Esophagus muscularis mucosa (tissue), 4 donors: ENCODE data around the gene DCDC2C. TPM values are rescaled to one million over a fixed set of nuclear protein-coding genes. Genes with fewer than 3 reads are reported as not detected.

Source experiments
- DNase-seq: peaks from one replicate; pipeline ENCODE4 v3.0.0-alpha.2; 2017; ENCODE audit errors: extremely low spot score
- H3K27ac ChIP-seq, 4 donors: fragments of 200-600 bp; sonication (generic); replicated peaks in 1 of 4; 1 replicate in 3 of 4; 2 replicates in 1 of 4; pipeline ENCODE4 v1.5.1; 2016 to 2019; ENCODE audit warnings: mild to moderate bottlenecking in 1 of 4
- H3K27me3 ChIP-seq, 4 donors: fragments of 200-600 bp; sonication (generic); one replicate each; pipeline versions ENCODE4 v1.5.1 to v1.6.0; 2016 to 2019
- H3K36me3 ChIP-seq, 4 donors: fragments of 200-600 bp; sonication (generic); one replicate each; pipeline ENCODE4 v1.5.1; 2016 to 2019
- H3K4me1 ChIP-seq, 4 donors: fragments of 200-600 bp; sonication (generic); one replicate each; pipeline ENCODE4 v1.5.1; 2016 to 2019
- H3K4me3 ChIP-seq, 4 donors: fragments of 200-600 bp; sonication (generic); 1 replicate in 2 of 4; 2 replicates in 2 of 4; pipeline ENCODE4 v1.5.1; 2016 to 2019; ENCODE audit warnings: mild to moderate bottlenecking in 4 of 4, moderate library complexity in 1 of 4
- H3K9me3 ChIP-seq, 4 donors: fragments of 200-600 bp; sonication (generic); 1 replicate in 3 of 4; 2 replicates in 1 of 4; pipeline ENCODE4 v1.5.1; 2016 to 2019
- EP300 ChIP-seq: sonication (generic); formaldehyde crosslinking; IDR thresholded peaks from one replicate; pipeline ENCODE4 v1.6.1; 2017; ENCODE audit warnings: antibody characterized with exemption
- POLR2A ChIP-seq: fragments of 450-650 bp; IDR thresholded peaks from one replicate; pipeline ENCODE4 v1.6.1; 2017; ENCODE audit warnings: antibody characterized with exemption, moderate library complexity, mild to moderate bottlenecking, low read depth
- POLR2AphosphoS5 ChIP-seq, 2 donors: sonication (generic); formaldehyde crosslinking; IDR thresholded peaks; one replicate each; pipeline ENCODE4 v1.6.1; 2017; ENCODE audit warnings: antibody characterized with exemption in 2 of 2
- whole genome bisulfite sequencing: methylation state at CpG from one replicate; pipeline ENCODE4 v1.1.5; 2018; 5-methylcytosine and 5-hydroxymethylcytosine counted together
- intact Hi-C: fragments of 100-400 bp; cut with DNase I; formaldehyde crosslinking; loops from one replicate; pipeline ENCODE4 v1.15.1; 2023
- total RNA-seq, 4 donors: library from RNA; depleted of rRNA; stranded (reverse); fragments of >200 nt; gene quantifications; one replicate each; pipeline versions ENCODE4 v1.1.0 to v1.2.1, GENCODE V29; 2016
- TF ChIP-seq, protein P1 (sequence below), 3 experiments: fragments of 200-600 bp in 2 of 3; fragments of 450-650 bp in 1 of 3; sonication (generic) in 2 of 3; IDR thresholded peaks; one replicate each; pipeline ENCODE4 v1.5.1; 2017 to 2019; ENCODE audit warnings: antibody characterized with exemption in 3 of 3, mild to moderate bottlenecking in 2 of 3, moderate library complexity in 1 of 3

Gene DCDC2C
- total RNA-seq, 4 donors from 2014 or later: 0.83 TPM; not detected in 3

DNA sequence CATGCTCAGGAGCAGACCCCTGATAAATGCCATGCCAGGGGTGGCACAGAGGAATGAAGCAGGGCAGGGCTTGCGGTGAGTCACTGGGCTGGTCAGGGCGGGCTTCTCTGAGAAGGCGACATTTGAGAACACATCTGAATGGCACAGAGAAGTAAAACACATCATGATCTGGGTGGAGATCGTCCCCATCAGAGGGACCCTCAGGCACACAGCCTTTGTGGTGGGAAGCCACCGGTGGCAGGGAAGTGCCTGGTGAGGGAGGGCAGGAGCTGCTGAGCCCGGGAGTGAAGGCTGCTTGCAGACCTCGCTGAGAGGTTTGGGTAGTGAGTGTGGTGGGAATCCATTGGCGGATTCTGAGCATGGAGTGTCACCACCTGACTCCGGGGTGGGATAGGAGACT, 44.5 kb downstream of the DCDC2C start:
- no peak overlapping the region for H3K27ac ChIP-seq
- H3K4me1 ChIP-seq: no peaks in the 10 kb centered on the region
- peaks cover 0 to 14% (median 0%) of the 10 kb centered on the region in 4 donors for H3K27me3 ChIP-seq
- no peak for DNase-seq
- 93% methylated on average over 9 of the region's 9 CpGs for WGBS
- no peak overlapping the region for H3K4me3 ChIP-seq
- H3K36me3 ChIP-seq: no peaks in the 10 kb centered on the region
- H3K9me3 ChIP-seq: no peaks in the 10 kb centered on the region
- intact Hi-C loops: no loop called here
- TF ChIP-seq POLR2A: no peak
- TF ChIP-seq, protein P1, sequence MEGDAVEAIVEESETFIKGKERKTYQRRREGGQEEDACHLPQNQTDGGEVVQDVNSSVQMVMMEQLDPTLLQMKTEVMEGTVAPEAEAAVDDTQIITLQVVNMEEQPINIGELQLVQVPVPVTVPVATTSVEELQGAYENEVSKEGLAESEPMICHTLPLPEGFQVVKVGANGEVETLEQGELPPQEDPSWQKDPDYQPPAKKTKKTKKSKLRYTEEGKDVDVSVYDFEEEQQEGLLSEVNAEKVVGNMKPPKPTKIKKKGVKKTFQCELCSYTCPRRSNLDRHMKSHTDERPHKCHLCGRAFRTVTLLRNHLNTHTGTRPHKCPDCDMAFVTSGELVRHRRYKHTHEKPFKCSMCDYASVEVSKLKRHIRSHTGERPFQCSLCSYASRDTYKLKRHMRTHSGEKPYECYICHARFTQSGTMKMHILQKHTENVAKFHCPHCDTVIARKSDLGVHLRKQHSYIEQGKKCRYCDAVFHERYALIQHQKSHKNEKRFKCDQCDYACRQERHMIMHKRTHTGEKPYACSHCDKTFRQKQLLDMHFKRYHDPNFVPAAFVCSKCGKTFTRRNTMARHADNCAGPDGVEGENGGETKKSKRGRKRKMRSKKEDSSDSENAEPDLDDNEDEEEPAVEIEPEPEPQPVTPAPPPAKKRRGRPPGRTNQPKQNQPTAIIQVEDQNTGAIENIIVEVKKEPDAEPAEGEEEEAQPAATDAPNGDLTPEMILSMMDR (IDR thresholded peaks at IDR 0.05): no peak

GRCh38 chr2:3749201-3749600, 45.8 kb downstream of the DCDC2C start:
- no peak overlapping the region for H3K27ac ChIP-seq
- WGBS: 69% methylated on average over 7 of the region's 7 CpGs
- DNase-seq: no peak
- H3K4me1 ChIP-seq: peaks cover 0 to 3% (median 2%) of the 10 kb centered on the region in 4 donors
- peaks cover 0 to 14% (median 0%) of the 10 kb centered on the region in 4 donors for H3K27me3 ChIP-seq
- intact Hi-C loops: no loop called here
- no peaks in the 10 kb centered on the region for H3K9me3 ChIP-seq
- H3K36me3 ChIP-seq: no peaks in the 10 kb centered on the region
- H3K4me3 ChIP-seq: no peak overlapping the region
- TF ChIP-seq EP300: no peak
- TF ChIP-seq POLR2AphosphoS5 (IDR thresholded peaks at IDR 0.05): no peak
- TF ChIP-seq, protein P1 (IDR thresholded peaks at IDR 0.05): no peak
- no peak for TF ChIP-seq POLR2A

GRCh38 chr2:3751251-3751650, 47.9 kb downstream of the DCDC2C start:
- Histone ChIP-seq H3K36me3 (no peaks in the 10 kb centered on the region), H3K4me3 (no peak overlapping the region), H3K4me1 (peaks cover 0 to 11% (median 9%) of the 10 kb centered on the region in 4 donors), H3K9me3 (no peaks in the 10 kb centered on the region), H3K27me3 (peaks cover 0 to 10% (median 0%) of the 10 kb centered on the region in 4 donors), H3K27ac (no peak overlapping the region)
- 78% methylated on average over 6 of the region's 7 CpGs for WGBS
- TF ChIP-seq POLR2AphosphoS5 (IDR thresholded peaks at IDR 0.05): no peak
- TF ChIP-seq, protein P1 (IDR thresholded peaks at IDR 0.05): no peak
- intact Hi-C loops: no loop called here
- no peak for DNase-seq

DNA sequence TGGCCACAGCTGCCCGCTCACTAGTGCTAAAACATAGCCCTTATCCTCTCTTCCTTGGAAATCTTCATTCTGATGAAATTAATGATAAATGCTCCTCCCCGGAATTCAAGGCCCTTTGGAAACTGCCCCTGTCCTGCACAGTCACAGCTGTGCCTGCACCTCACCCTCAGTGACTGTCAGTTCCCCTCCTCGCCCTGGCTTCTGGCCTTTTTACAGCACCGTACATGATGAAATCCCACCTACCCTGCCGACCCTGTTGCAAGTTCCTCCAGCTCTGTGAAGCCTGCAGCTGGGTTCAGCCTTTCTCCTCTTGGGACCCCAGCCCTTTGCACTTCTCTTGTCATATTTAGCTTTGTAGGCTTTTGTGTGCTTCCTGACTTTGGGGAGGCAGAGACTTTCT, 48.4 kb downstream of the DCDC2C start:
- Histone ChIP-seq H3K27ac (no peak overlapping the region), H3K4me3 (no peak overlapping the region), H3K27me3 (peaks cover 0 to 10% (median 0%) of the 10 kb centered on the region in 4 donors), H3K4me1 (peaks cover 0 to 11% (median 9%) of the 10 kb centered on the region in 4 donors), H3K9me3 (no peaks in the 10 kb centered on the region), H3K36me3 (no peaks in the 10 kb centered on the region)
- WGBS: 52% methylated on average over 5 of the region's 5 CpGs
- DNase-seq: no peak
- intact Hi-C loops: no loop called here
- no peak for TF ChIP-seq POLR2AphosphoS5 (IDR thresholded peaks at IDR 0.05)
- TF ChIP-seq POLR2A: no peak
- TF ChIP-seq, protein P1 (IDR thresholded peaks at IDR 0.05): no peak
- TF ChIP-seq EP300: no peak

GRCh38 chr2:3752376-3752775, 49.0 kb downstream of the DCDC2C start:
- H3K9me3 ChIP-seq: no peaks in the 10 kb centered on the region
- intact Hi-C loops: no loop called here
- peaks cover 0 to 11% (median 9%) of the 10 kb centered on the region in 4 donors for H3K4me1 ChIP-seq
- DNase-seq: no peak
- peaks cover 0 to 5% (median 0%) of the 10 kb centered on the region in 4 donors for H3K27me3 ChIP-seq
- H3K4me3 ChIP-seq: no peak overlapping the region
- H3K27ac ChIP-seq: no peak overlapping the region
- TF ChIP-seq EP300: no peak
- no peak for TF ChIP-seq POLR2AphosphoS5 (IDR thresholded peaks at IDR 0.05)
- TF ChIP-seq POLR2A: no peak
- TF ChIP-seq, protein P1 (IDR thresholded peaks at IDR 0.05): no peak
- H3K36me3 ChIP-seq: no peaks in the 10 kb centered on the region
- 93% methylated on average over 6 of the region's 6 CpGs for WGBS
